ENCODE data around the gene LIF. TPM values are rescaled to one million over a fixed set of nuclear protein-coding genes. Genes with fewer than 3 reads are reported as not detected.
A peak's percentile ranks its signal among the peaks of the same experiment; 100 is the strongest.
"Not testable (repeated sequence)": the region's sequence is repeated elsewhere in the genome, so short reads cannot be mapped to it uniquely, and the experiment has no call there.

The LIF gene
- polyA plus RNA-seq, 2 donors, result 0.54 to 1.0 TPM

GRCh38 chr22:30205281-30206115 lies 41.1 kb downstream of the LIF start:
- H3K9me3 ChIP-seq (ENCODE audit: control insufficient read depth in 2 of 2, insufficient read depth in 1 of 2, low read depth in 1 of 2, low read length in 1 of 2), result no peaks in the 10 kb centered on the region
- peaks cover 2 to 21% of the 10 kb centered on the region in 2 donors for H3K4me1 ChIP-seq (ENCODE audit: control insufficient read depth in 2 of 2, insufficient read depth in 2 of 2, low read length in 1 of 2)
- no peak overlapping the region for H3K4me3 ChIP-seq (ENCODE audit: low read depth in 1 of 2, low read length in 2 of 2)
- H3K27ac ChIP-seq (ENCODE audit: low read depth in 2 of 2, low read length in 1 of 2), result peak overlapping the region; percentile 27 to 43
- no peaks in the 10 kb centered on the region for H3K27me3 ChIP-seq (ENCODE audit: control insufficient read depth in 1 of 2, insufficient read depth in 2 of 2, low read length in 2 of 2)
- no peaks in the 10 kb centered on the region for H3K36me3 ChIP-seq (ENCODE audit: control insufficient read depth in 2 of 2, insufficient read depth in 2 of 2, low read length in 1 of 2)
- WGBS, 2 donors, result 56 to 60% methylated on average over 25 of the region's 25 CpGs

DNA sequence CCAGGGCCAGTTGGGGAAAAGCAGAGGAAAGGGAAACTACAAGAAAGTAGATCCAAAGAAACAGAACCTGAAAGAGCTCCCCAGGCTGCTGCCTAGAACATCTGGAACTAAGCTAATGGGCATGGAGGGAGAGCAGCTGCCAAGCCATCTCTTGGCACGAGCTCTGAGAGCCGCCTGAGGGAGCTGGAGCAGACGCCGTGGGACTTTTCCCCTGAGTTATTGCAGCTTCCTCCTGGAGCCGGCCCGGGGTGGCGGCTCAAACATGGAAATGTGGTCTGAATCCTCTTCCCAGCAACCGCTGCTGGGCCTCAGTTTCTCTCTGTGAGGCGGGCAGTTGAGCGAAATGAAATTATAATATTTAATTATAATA lies 41.8 kb downstream of the LIF start:
- Histone ChIP-seq H3K4me1 (ENCODE audit: control insufficient read depth in 2 of 2, insufficient read depth in 2 of 2, low read length in 1 of 2) (peaks cover 2 to 19% of the 10 kb centered on the region in 2 donors), H3K27me3 (ENCODE audit: control insufficient read depth in 1 of 2, insufficient read depth in 2 of 2, low read length in 2 of 2) (no peaks in the 10 kb centered on the region), H3K36me3 (ENCODE audit: control insufficient read depth in 2 of 2, insufficient read depth in 2 of 2, low read length in 1 of 2) (no peaks in the 10 kb centered on the region), H3K27ac (ENCODE audit: low read depth in 2 of 2, low read length in 1 of 2) (peak overlapping the region; percentile 34 to 43), H3K9me3 (ENCODE audit: control insufficient read depth in 2 of 2, insufficient read depth in 1 of 2, low read depth in 1 of 2, low read length in 1 of 2) (no peaks in the 10 kb centered on the region), H3K4me3 (ENCODE audit: low read depth in 1 of 2, low read length in 2 of 2) (no peak overlapping the region)
- WGBS, 2 donors, result 29 to 42% methylated on average over 10 of the region's 10 CpGs

DNA sequence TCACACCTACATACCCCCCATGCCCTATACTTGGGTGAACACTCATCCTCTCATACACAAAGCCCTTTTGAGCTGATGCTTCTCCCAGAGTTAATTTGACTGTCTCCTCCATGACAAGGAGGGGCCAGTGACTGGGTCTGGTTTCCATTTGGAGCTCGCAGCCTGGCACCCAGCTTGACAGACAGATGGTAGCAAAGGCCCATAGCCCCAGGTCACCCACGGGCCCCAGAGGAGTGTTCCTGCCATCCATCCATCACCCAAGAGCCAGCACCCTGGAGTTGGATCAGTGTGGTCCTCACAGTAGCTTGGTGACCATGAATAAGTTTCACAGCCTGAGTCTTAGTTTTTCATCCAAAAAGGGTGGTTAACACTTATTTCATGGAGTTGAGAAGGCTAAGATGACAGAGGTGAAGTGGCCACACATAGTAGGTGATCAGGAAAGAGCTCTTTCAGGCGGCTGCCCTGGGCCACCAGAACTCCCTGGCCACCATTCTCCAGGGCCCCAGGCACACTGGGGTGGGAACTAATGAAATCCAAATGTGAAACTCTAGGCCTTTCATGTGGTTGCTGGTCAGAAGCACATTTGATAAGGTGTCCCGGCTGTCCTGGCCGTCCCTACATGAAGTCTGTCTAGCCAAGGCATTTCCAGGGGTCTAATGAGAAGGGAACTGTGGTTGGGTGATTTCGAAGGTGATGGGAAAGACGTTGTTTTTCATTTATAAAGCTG lies 42.4 kb downstream of the LIF start:
- 49 to 63% methylated on average over 7 of the region's 7 CpGs for WGBS, 2 donors
- Histone ChIP-seq H3K27me3 (ENCODE audit: control insufficient read depth in 1 of 2, insufficient read depth in 2 of 2, low read length in 2 of 2) (no peaks in the 10 kb centered on the region), H3K27ac (ENCODE audit: low read depth in 2 of 2, low read length in 1 of 2) (peak overlapping the region; percentile 26 to 43), H3K4me1 (ENCODE audit: control insufficient read depth in 2 of 2, insufficient read depth in 2 of 2, low read length in 1 of 2) (peaks cover 2 to 19% of the 10 kb centered on the region in 2 donors), H3K4me3 (ENCODE audit: low read depth in 1 of 2, low read length in 2 of 2) (no peak overlapping the region), H3K9me3 (ENCODE audit: control insufficient read depth in 2 of 2, insufficient read depth in 1 of 2, low read depth in 1 of 2, low read length in 1 of 2) (no peaks in the 10 kb centered on the region), H3K36me3 (ENCODE audit: control insufficient read depth in 2 of 2, insufficient read depth in 2 of 2, low read length in 1 of 2) (no peaks in the 10 kb centered on the region)

DNA sequence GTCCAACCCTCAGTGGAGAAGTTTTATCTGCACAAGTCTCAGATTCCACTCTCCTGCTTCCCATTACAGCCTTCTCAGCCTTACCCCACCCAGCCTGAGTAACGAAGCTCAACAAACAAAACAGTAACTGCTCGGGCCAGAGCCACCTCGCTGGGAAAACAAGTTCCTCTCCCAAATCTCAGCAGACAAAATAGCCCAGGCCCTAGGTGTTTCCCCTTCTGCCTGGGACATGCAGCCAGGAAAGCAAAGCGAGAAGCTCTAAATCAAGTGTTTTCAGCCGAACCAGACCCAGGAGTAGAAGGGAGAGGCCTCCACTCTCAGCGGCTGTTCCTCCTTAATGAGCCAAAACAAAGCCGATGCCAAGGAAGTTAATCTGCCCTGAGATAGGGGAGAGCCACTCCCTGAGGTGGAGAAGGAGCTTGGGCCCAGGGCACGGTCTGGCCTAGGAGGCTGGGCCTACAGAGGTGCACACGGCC lies 44.0 kb downstream of the LIF start:
- H3K27me3 ChIP-seq (ENCODE audit: control insufficient read depth in 1 of 2, insufficient read depth in 2 of 2, low read length in 2 of 2), result no peaks in the 10 kb centered on the region
- no peaks in the 10 kb centered on the region for H3K9me3 ChIP-seq (ENCODE audit: control insufficient read depth in 2 of 2, insufficient read depth in 1 of 2, low read depth in 1 of 2, low read length in 1 of 2)
- 26 to 27% methylated on average over 9 of the region's 9 CpGs for WGBS, 2 donors
- peak overlapping the region; percentile 76 to 81 for H3K27ac ChIP-seq (ENCODE audit: low read depth in 2 of 2, low read length in 1 of 2)
- H3K4me3 ChIP-seq (ENCODE audit: low read depth in 1 of 2, low read length in 2 of 2), result no peak overlapping the region
- H3K4me1 ChIP-seq (ENCODE audit: control insufficient read depth in 2 of 2, insufficient read depth in 2 of 2, low read length in 1 of 2), result peaks cover 2 to 19% of the 10 kb centered on the region in 2 donors
- H3K36me3 ChIP-seq (ENCODE audit: control insufficient read depth in 2 of 2, insufficient read depth in 2 of 2, low read length in 1 of 2), result no peaks in the 10 kb centered on the region

DNA sequence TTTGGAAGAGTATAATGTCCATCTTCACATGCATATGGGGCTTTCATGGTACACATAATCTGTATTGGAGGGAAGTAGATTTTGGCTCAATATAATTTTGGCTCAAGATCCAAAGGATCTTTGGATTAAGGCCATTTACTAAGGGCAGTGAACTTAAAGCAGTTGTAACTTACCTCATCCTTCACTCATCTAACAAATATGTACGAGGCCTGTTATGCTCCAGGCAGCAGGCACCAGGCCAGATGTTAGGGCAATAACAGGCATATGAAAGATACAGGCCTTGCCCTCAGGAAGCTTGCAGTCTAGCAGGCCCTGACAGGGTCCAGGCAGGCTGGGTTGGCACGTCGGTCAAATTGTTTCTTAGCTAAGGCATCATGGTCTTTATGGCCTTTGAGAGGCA lies 44.6 kb downstream of the LIF start:
- Histone ChIP-seq H3K27ac (ENCODE audit: low read depth in 2 of 2, low read length in 1 of 2) (peak overlapping the region; percentile 76 to 79), H3K4me3 (ENCODE audit: low read depth in 1 of 2, low read length in 2 of 2) (no peak overlapping the region), H3K27me3 (ENCODE audit: control insufficient read depth in 1 of 2, insufficient read depth in 2 of 2, low read length in 2 of 2) (no peaks in the 10 kb centered on the region), H3K9me3 (ENCODE audit: control insufficient read depth in 2 of 2, insufficient read depth in 1 of 2, low read depth in 1 of 2, low read length in 1 of 2) (no peaks in the 10 kb centered on the region), H3K4me1 (ENCODE audit: control insufficient read depth in 2 of 2, insufficient read depth in 2 of 2, low read length in 1 of 2) (peaks cover 2 to 17% of the 10 kb centered on the region in 2 donors), H3K36me3 (ENCODE audit: control insufficient read depth in 2 of 2, insufficient read depth in 2 of 2, low read length in 1 of 2) (no peaks in the 10 kb centered on the region)
- WGBS, 2 donors, result 48% methylated on average over 3 of the region's 3 CpGs

GRCh38 chr22:30200905-30201304 lies 45.7 kb downstream of the LIF start:
- H3K36me3 ChIP-seq (ENCODE audit: control insufficient read depth in 2 of 2, insufficient read depth in 2 of 2, low read length in 1 of 2); H3K9me3 ChIP-seq (ENCODE audit: control insufficient read depth in 2 of 2, insufficient read depth in 1 of 2, low read depth in 1 of 2, low read length in 1 of 2); H3K27me3 ChIP-seq (ENCODE audit: control insufficient read depth in 1 of 2, insufficient read depth in 2 of 2, low read length in 2 of 2); H3K27ac ChIP-seq (ENCODE audit: low read depth in 2 of 2, low read length in 1 of 2); H3K4me3 ChIP-seq (ENCODE audit: low read depth in 1 of 2, low read length in 2 of 2): not testable (repeated sequence)
- 84% methylated on average over 10 of the region's 10 CpGs for WGBS, 2 donors
- peaks cover 0 to 19% of the 10 kb centered on the region in 2 donors for H3K4me1 ChIP-seq (ENCODE audit: control insufficient read depth in 2 of 2, insufficient read depth in 2 of 2, low read length in 1 of 2)

DNA sequence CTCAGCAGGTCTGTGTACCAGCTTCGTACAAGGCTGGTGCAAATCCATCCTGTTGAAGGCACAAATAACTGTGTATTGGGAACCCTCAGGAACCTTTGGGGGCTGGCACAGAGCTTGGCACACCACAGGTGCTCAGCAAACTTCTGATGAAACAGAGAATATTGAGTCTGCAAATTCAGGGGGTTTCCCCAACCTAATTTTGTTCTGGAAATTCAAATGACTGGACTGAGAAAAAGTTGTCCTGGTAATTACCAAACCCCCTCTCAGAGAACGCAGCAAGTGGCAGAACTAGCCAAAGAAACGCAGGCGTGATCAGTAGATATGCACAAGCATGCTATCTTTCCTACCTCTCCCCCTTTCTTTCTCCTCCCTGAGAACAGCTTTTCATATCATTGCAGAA lies 47.6 kb downstream of the LIF start:
- Histone ChIP-seq H3K36me3 (ENCODE audit: control insufficient read depth in 2 of 2, insufficient read depth in 2 of 2, low read length in 1 of 2) (no peaks in the 10 kb centered on the region), H3K4me3 (ENCODE audit: low read depth in 1 of 2, low read length in 2 of 2) (no peak overlapping the region), H3K27me3 (ENCODE audit: control insufficient read depth in 1 of 2, insufficient read depth in 2 of 2, low read length in 2 of 2) (no peaks in the 10 kb centered on the region), H3K27ac (ENCODE audit: low read depth in 2 of 2, low read length in 1 of 2) (peak overlapping the region in 1 of 2 donors; percentile 18), H3K9me3 (ENCODE audit: control insufficient read depth in 2 of 2, insufficient read depth in 1 of 2, low read depth in 1 of 2, low read length in 1 of 2) (no peaks in the 10 kb centered on the region), H3K4me1 (ENCODE audit: control insufficient read depth in 2 of 2, insufficient read depth in 2 of 2, low read length in 1 of 2) (peaks cover 0 to 15% of the 10 kb centered on the region in 2 donors)
- 84 to 92% methylated on average over 4 of the region's 4 CpGs for WGBS, 2 donors

- Histone ChIP-seq H3K27ac (ENCODE audit: low read depth in 2 of 2, low read length in 1 of 2) (no peak overlapping the region), H3K4me3 (ENCODE audit: low read depth in 1 of 2, low read length in 2 of 2) (no peak overlapping the region), H3K27me3 (ENCODE audit: control insufficient read depth in 1 of 2, insufficient read depth in 2 of 2, low read length in 2 of 2) (no peaks in the 10 kb centered on the region), H3K9me3 (ENCODE audit: control insufficient read depth in 2 of 2, insufficient read depth in 1 of 2, low read depth in 1 of 2, low read length in 1 of 2) (no peaks in the 10 kb centered on the region), H3K4me1 (ENCODE audit: control insufficient read depth in 2 of 2, insufficient read depth in 2 of 2, low read length in 1 of 2) (peaks cover 0 to 9% of the 10 kb centered on the region in 2 donors), H3K36me3 (ENCODE audit: control insufficient read depth in 2 of 2, insufficient read depth in 2 of 2, low read length in 1 of 2) (no peaks in the 10 kb centered on the region)
- 96 to 98% methylated on average over 5 of the region's 5 CpGs for WGBS, 2 donors
Observed at GRCh38 chr22:30198152-30198825, 48.3 kb downstream of the LIF start.

GRCh38 chr22:30197389-30197788 lies 49.2 kb downstream of the LIF start:
- Histone ChIP-seq H3K4me3 (ENCODE audit: low read depth in 1 of 2, low read length in 2 of 2) (no peak overlapping the region), H3K27ac (ENCODE audit: low read depth in 2 of 2, low read length in 1 of 2) (peak overlapping the region; percentile 19 to 76), H3K36me3 (ENCODE audit: control insufficient read depth in 2 of 2, insufficient read depth in 2 of 2, low read length in 1 of 2) (no peaks in the 10 kb centered on the region), H3K4me1 (ENCODE audit: control insufficient read depth in 2 of 2, insufficient read depth in 2 of 2, low read length in 1 of 2) (peaks cover 0 to 6% of the 10 kb centered on the region in 2 donors), H3K27me3 (ENCODE audit: control insufficient read depth in 1 of 2, insufficient read depth in 2 of 2, low read length in 2 of 2) (no peaks in the 10 kb centered on the region), H3K9me3 (ENCODE audit: control insufficient read depth in 2 of 2, insufficient read depth in 1 of 2, low read depth in 1 of 2, low read length in 1 of 2) (no peaks in the 10 kb centered on the region)

All from esophagus (tissue), 2 donors.